A375 (cell line): Measurements from ENCODE around the gene TASOR2. TPM values are rescaled to one million over a fixed set of nuclear protein-coding genes. Genes with fewer than 3 reads are reported as not detected.

Experiments
- total RNA-seq: library from RNA; depleted of rRNA; stranded (reverse); fragments of >200 nt; shearing (Covaris generic); gene quantifications from 2 replicates; pipeline ENCODE4 v1.2.3, GENCODE V29; 2014; rRNA removed

The TASOR2 gene
- 87.7 and 90.7 TPM in 2 replicates for total RNA-seq

GRCh38 chr10:5684318-5684970 is at the start of gene TASOR2:
Gene TASOR2, plus strand, starts transcription at chr10:5684838. Its CDS starts 35,805 bp downstream, at chr10:5720643.

GRCh38 chr10:5666008-5666840 is 18.4 kb upstream of the TASOR2 start, which contains the start of gene ASB13:
Gene ASB13, minus strand, starts transcription at chr10:5666595. Its CDS starts 44 bp downstream, at chr10:5666551.

Other genes starting within 250 kb of the TASOR2 start
- not detected in 2 replicates for gene CALML5, start 185.3 kb upstream of the TASOR2 start, total RNA-seq
- not detected in 2 replicates for gene CALML3, start 159.9 kb upstream of the TASOR2 start, total RNA-seq
- 11.5 and 12.0 TPM in 2 replicates for gene ASB13, start 18.2 kb upstream of the TASOR2 start, total RNA-seq
- gene GDI2, start 128.6 kb downstream of the TASOR2 start, total RNA-seq: 152 and 176 TPM in 2 replicates
- 8.9 and 13.0 TPM in 2 replicates for gene ANKRD16, start 205.1 kb downstream of the TASOR2 start, total RNA-seq
- gene FBH1, start 205.4 kb downstream of the TASOR2 start, total RNA-seq: 38.3 and 42.5 TPM in 2 replicates